ENCODE results near the gene COX4I1. TPM values are rescaled to one million over a fixed set of nuclear protein-coding genes. Genes with fewer than 3 reads are reported as not detected.

The COX4I1 gene
- total and polyA plus RNA-seq, 5 donors = 1,306 to 4,150 (median 1,671) TPM

DNA sequence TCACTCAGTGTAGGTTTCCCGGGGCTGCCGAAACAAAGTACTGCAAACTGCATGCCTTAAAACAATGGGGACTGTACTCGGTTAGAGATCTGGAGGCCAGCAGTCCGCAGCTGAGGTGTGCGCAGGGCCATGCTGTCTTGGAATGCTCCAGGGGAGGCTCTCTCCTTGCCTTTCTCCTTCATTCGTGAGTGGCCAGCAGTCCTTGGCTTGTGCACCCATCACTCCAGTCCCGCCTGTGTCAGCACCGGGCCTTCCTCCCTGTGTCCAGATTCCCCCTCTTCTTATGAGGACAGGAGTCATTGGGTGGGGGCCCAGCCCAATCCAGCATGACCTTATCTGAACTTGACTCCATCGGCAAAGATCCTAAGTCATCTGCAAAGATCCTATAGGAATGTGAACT lies 43.4 kb downstream of the COX4I1 start:
- intact Hi-C loops (cut with DNase I) = no loop called here
- no peaks in the 10 kb centered on the region for H3K4me1 ChIP-seq (ENCODE audit: control insufficient read depth, insufficient read depth, low read length)
- 93% methylated on average over 9 of the region's 9 CpGs for WGBS
- H3K27ac ChIP-seq (ENCODE audit: low read length) = no peak overlapping the region
- H3K27me3 ChIP-seq (ENCODE audit: control insufficient read depth, insufficient read depth) = no peaks in the 10 kb centered on the region
- H3K4me3 ChIP-seq (ENCODE audit: low read length) = no peak overlapping the region
- peaks cover 3% of the 10 kb centered on the region for H3K9me3 ChIP-seq (ENCODE audit: control insufficient read depth, low read length)
- no peak for DNase-seq
- ATAC-seq = no peak

GRCh38 chr16:85843471-85844168 lies 44.1 kb downstream of the COX4I1 start:
- peaks cover 3% of the 10 kb centered on the region for H3K9me3 ChIP-seq (ENCODE audit: control insufficient read depth, low read length)
- H3K27ac ChIP-seq (ENCODE audit: low read length) = no peak overlapping the region
- no peaks in the 10 kb centered on the region for H3K4me1 ChIP-seq (ENCODE audit: control insufficient read depth, insufficient read depth, low read length)
- DNase-seq (no peak), ATAC-seq (no peak)
- WGBS = 90% methylated on average over 11 of the region's 11 CpGs
- H3K4me3 ChIP-seq (ENCODE audit: low read length) = no peak overlapping the region
- intact Hi-C loops (cut with DNase I) = no loop called here
- no peaks in the 10 kb centered on the region for H3K27me3 ChIP-seq (ENCODE audit: control insufficient read depth, insufficient read depth)

GRCh38 chr16:85844169-85844481 lies 44.6 kb downstream of the COX4I1 start:
- ATAC-seq (no peak), DNase-seq (no peak)
- Histone ChIP-seq H3K9me3 (ENCODE audit: control insufficient read depth, low read length) (peaks cover 3% of the 10 kb centered on the region), H3K4me1 (ENCODE audit: control insufficient read depth, insufficient read depth, low read length) (no peaks in the 10 kb centered on the region), H3K27me3 (ENCODE audit: control insufficient read depth, insufficient read depth) (no peaks in the 10 kb centered on the region), H3K4me3 (ENCODE audit: low read length) (no peak overlapping the region), H3K27ac (ENCODE audit: low read length) (no peak overlapping the region)
- intact Hi-C loops (cut with DNase I) = no loop called here

GRCh38 chr16:85844786-85845185 lies 45.3 kb downstream of the COX4I1 start:
- Histone ChIP-seq H3K27ac (ENCODE audit: low read length) (no peak overlapping the region), H3K9me3 (ENCODE audit: control insufficient read depth, low read length) (peaks cover 3% of the 10 kb centered on the region), H3K4me3 (ENCODE audit: low read length) (no peak overlapping the region), H3K27me3 (ENCODE audit: control insufficient read depth, insufficient read depth) (no peaks in the 10 kb centered on the region), H3K4me1 (ENCODE audit: control insufficient read depth, insufficient read depth, low read length) (no peaks in the 10 kb centered on the region)
- WGBS = 18% methylated on average over 15 of the region's 15 CpGs
- no peak for DNase-seq
- ATAC-seq = no peak
- intact Hi-C loops (cut with DNase I) = no loop called here

DNA sequence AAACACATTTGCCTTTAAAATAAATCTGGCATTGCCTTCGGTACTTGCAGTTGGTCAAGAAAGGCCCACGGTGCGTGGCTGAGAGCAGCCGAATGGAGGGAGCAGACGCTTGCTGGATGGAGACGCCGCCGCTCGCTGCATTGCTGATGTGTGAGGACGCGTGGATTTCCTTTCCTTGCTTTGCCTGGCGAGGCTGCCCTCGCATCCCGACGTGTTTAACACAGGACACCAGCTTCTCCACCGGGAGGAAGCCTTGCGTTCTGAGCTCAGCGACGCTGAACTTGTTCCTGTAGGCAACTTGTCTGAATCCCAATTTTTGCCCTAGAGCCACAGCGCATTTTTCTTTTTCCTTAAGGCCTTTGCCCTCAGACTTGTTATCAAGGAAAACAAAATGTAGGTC lies 45.8 kb downstream of the COX4I1 start:
- peaks cover 3% of the 10 kb centered on the region for H3K9me3 ChIP-seq (ENCODE audit: control insufficient read depth, low read length)
- WGBS = 69% methylated on average over 20 of the region's 20 CpGs
- no peaks in the 10 kb centered on the region for H3K4me1 ChIP-seq (ENCODE audit: control insufficient read depth, insufficient read depth, low read length)
- no peaks in the 10 kb centered on the region for H3K27me3 ChIP-seq (ENCODE audit: control insufficient read depth, insufficient read depth)
- intact Hi-C loops (cut with DNase I) = no loop called here
- H3K27ac ChIP-seq (ENCODE audit: low read length) = no peak overlapping the region
- DNase-seq = no peak
- no peak overlapping the region for H3K4me3 ChIP-seq (ENCODE audit: low read length)
- ATAC-seq = no peak

- no peaks in the 10 kb centered on the region for H3K27me3 ChIP-seq (ENCODE audit: control insufficient read depth, insufficient read depth)
- intact Hi-C loops (cut with DNase I) = no loop called here
- ATAC-seq (no peak), DNase-seq (no peak)
- no peaks in the 10 kb centered on the region for H3K4me1 ChIP-seq (ENCODE audit: control insufficient read depth, insufficient read depth, low read length)
- H3K4me3 ChIP-seq (ENCODE audit: low read length) = no peak overlapping the region
- H3K9me3 ChIP-seq (ENCODE audit: control insufficient read depth, low read length) = peaks cover 3% of the 10 kb centered on the region
- 88% methylated on average over 9 of the region's 9 CpGs for WGBS
- no peak overlapping the region for H3K27ac ChIP-seq (ENCODE audit: low read length)
These were observed 47.0 kb downstream of the COX4I1 start for GRCh38 chr16:85846461-85846860.

DNA sequence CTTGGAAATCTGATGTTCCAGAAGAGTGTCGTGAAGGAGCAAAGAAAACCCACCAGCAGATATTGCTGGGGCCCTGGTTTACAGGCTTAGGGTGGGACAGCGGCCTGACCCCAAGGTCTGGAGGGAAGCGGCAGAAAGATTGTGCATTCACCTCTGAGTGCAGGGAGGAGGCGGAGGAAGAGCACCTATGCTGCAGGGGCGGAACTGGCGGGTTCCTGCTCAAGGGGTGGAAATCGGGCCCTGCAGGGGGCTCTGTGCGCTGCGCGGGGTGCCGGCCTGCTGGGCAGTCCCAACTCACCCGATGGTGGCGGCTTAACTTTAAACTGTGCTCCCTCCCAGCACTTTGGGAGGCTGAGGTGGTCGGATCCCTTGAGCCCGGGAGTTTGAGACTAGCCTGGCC lies 47.5 kb downstream of the COX4I1 start:
- no peak for ATAC-seq
- intact Hi-C loops (cut with DNase I) = no loop called here
- Histone ChIP-seq H3K27me3 (ENCODE audit: control insufficient read depth, insufficient read depth) (no peaks in the 10 kb centered on the region), H3K4me3 (ENCODE audit: low read length) (no peak overlapping the region), H3K4me1 (ENCODE audit: control insufficient read depth, insufficient read depth, low read length) (no peaks in the 10 kb centered on the region), H3K27ac (ENCODE audit: low read length) (no peak overlapping the region), H3K9me3 (ENCODE audit: control insufficient read depth, low read length) (peaks cover 3% of the 10 kb centered on the region)
- DNase-seq = no peak
- WGBS = 80% methylated on average over 15 of the region's 15 CpGs

GRCh38 chr16:85847681-85848601 lies 48.4 kb downstream of the COX4I1 start:
- no peak for DNase-seq
- WGBS = 65% methylated on average over 39 of the region's 39 CpGs

GRCh38 chr16:85848986-85849385 lies 49.5 kb downstream of the COX4I1 start:
- no peak for DNase-seq
- ATAC-seq = no peak
- 27% methylated on average over 9 of the region's 9 CpGs for WGBS
- intact Hi-C loops (cut with DNase I) = no loop called here
- Histone ChIP-seq H3K4me3 (ENCODE audit: low read length) (no peak overlapping the region), H3K27ac (ENCODE audit: low read length) (no peak overlapping the region), H3K4me1 (ENCODE audit: control insufficient read depth, insufficient read depth, low read length) (no peaks in the 10 kb centered on the region), H3K27me3 (ENCODE audit: control insufficient read depth, insufficient read depth) (no peaks in the 10 kb centered on the region), H3K9me3 (ENCODE audit: control insufficient read depth, low read length) (no peaks in the 10 kb centered on the region)

More at GRCh38 chr16:85847681-85848601, 48.4 kb downstream of the COX4I1 start:
- intact Hi-C loops (cut with DNase I) = no loop called here
- no peaks in the 10 kb centered on the region for H3K9me3 ChIP-seq (ENCODE audit: control insufficient read depth, low read length)
- ATAC-seq = no peak
- no peak overlapping the region for H3K27ac ChIP-seq (ENCODE audit: low read length)
- H3K27me3 ChIP-seq (ENCODE audit: control insufficient read depth, insufficient read depth) = no peaks in the 10 kb centered on the region
- H3K4me3 ChIP-seq (ENCODE audit: low read length) = no peak overlapping the region
- no peaks in the 10 kb centered on the region for H3K4me1 ChIP-seq (ENCODE audit: control insufficient read depth, insufficient read depth, low read length)

DNA sequence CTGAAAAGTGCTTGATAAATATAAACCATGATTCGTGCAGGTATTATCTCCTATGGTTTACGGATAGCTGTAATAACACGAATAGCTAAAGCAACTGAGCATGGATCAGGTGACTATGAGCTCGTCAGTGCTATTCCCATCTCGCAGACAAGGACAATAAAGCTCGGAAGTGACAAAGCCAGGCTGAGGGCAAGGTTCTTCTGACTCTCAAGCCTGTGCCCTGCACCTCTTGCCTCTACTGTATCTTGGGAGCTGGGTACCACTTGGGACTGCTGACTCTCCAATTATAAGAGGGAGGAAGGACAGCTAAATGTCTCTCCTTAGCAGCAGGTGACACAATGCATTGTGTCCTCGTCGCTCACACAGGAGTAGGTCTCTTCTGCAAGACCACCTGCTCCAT lies 49.9 kb downstream of the COX4I1 start:
- WGBS = 83% methylated on average over 8 of the region's 8 CpGs
- H3K4me1 ChIP-seq (ENCODE audit: control insufficient read depth, insufficient read depth, low read length) = no peaks in the 10 kb centered on the region
- ATAC-seq (no peak), DNase-seq (no peak)
- no peaks in the 10 kb centered on the region for H3K9me3 ChIP-seq (ENCODE audit: control insufficient read depth, low read length)
- no peak overlapping the region for H3K4me3 ChIP-seq (ENCODE audit: low read length)
- no peak overlapping the region for H3K27ac ChIP-seq (ENCODE audit: low read length)
- intact Hi-C loops (cut with DNase I) = no loop called here
- no peaks in the 10 kb centered on the region for H3K27me3 ChIP-seq (ENCODE audit: control insufficient read depth, insufficient read depth)

DNA sequence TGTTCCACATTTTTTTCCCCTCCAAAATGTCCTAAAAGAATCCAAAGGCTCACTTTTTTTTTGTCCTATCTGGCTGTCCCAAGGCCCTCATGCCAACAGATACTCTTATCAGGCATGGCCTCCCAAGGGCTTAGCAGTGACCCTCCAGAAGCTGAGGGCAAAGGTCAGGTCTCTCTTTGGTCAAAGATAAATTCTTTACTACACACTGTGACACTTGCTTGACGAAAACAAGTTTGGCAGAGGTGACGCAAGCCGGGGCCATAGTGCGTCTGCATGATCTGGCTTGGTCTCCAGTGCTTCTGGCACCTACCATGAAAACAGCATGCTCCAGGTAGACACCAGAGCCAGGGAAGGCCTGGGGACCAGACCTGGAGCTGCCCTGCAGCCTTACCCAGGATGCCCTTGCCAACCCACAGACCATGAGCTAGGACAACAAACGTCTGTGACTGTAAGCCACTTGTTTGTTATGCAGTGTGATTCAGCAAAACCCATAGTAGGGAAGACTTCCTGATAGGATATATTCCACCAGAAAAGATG lies 50.9 kb downstream of the COX4I1 start:
- no peaks in the 10 kb centered on the region for H3K27me3 ChIP-seq (ENCODE audit: control insufficient read depth, insufficient read depth)
- intact Hi-C loops (cut with DNase I) = no loop called here
- no peak overlapping the region for H3K4me3 ChIP-seq (ENCODE audit: low read length)
- no peaks in the 10 kb centered on the region for H3K4me1 ChIP-seq (ENCODE audit: control insufficient read depth, insufficient read depth, low read length)
- no peak for ATAC-seq
- DNase-seq = no peak
- no peak overlapping the region for H3K27ac ChIP-seq (ENCODE audit: low read length)
- no peaks in the 10 kb centered on the region for H3K9me3 ChIP-seq (ENCODE audit: control insufficient read depth, low read length)
- 56% methylated on average over 5 of the region's 5 CpGs for WGBS
